Transverse colon (tissue), 4 donors: ENCODE results near the gene TRMT2A.

Source experiments
- EP300 ChIP-seq: sonication (generic); formaldehyde crosslinking; IDR thresholded peaks from one replicate; pipeline ENCODE4 v1.6.1; 2017; ENCODE audit warnings: antibody characterized with exemption, low read depth
- POLR2A ChIP-seq: fragments of 450-650 bp; IDR thresholded peaks from one replicate; pipeline ENCODE4 v1.6.1; 2016; ENCODE audit warnings: antibody characterized with exemption, mild to moderate bottlenecking, moderate library complexity
- POLR2AphosphoS5 ChIP-seq, 3 donors: sonication (generic); formaldehyde crosslinking; IDR thresholded peaks; one replicate each; pipeline ENCODE4 v1.6.1; 2016; ENCODE audit warnings: antibody characterized with exemption in 3 of 3
- TF ChIP-seq, protein P1 (sequence below), 5 experiments: fragments of 200-600 bp in 3 of 5; fragments of 450-650 bp in 2 of 5; sonication (generic) in 3 of 5; IDR thresholded peaks; 1 replicate in 2 of 5; 2 replicates in 3 of 5; pipeline ENCODE4 v1.5.1; 2016 to 2017; ENCODE audit warnings: antibody characterized with exemption in 5 of 5, inconsistent platforms in 3 of 5, mild to moderate bottlenecking in 2 of 5, moderate library complexity in 1 of 5

DNA sequence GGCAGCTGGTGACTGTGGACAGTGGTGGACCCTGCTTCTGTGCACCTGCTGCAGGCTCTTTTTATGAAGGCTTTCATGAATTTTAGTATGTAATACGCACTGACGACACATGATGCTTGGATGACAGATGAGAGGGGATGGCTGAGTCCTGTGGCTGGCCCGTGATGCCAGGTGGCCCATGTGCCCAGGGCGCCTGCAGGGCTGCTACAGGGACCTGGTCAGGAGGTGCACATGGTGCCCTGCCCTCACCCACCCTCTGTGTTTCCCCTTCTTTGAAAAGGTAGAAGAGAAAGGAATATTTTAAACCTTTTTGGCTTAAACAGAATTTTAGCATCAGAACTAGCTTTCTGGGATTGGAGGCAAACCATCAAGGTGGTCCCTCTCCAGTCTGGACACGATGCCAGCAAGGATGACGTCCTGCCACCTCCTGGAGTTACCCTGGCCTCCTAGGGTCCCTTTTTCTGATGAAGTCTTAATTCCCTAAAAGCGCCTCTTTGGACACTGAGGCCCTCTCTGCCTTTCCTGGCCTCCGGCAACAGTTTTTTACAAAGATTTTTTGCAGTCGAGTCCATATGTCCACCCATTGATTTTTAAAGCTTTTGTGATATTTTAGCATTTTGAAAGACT lies 6.6 kb downstream of the TRMT2A start:
- TF ChIP-seq, protein P1, sequence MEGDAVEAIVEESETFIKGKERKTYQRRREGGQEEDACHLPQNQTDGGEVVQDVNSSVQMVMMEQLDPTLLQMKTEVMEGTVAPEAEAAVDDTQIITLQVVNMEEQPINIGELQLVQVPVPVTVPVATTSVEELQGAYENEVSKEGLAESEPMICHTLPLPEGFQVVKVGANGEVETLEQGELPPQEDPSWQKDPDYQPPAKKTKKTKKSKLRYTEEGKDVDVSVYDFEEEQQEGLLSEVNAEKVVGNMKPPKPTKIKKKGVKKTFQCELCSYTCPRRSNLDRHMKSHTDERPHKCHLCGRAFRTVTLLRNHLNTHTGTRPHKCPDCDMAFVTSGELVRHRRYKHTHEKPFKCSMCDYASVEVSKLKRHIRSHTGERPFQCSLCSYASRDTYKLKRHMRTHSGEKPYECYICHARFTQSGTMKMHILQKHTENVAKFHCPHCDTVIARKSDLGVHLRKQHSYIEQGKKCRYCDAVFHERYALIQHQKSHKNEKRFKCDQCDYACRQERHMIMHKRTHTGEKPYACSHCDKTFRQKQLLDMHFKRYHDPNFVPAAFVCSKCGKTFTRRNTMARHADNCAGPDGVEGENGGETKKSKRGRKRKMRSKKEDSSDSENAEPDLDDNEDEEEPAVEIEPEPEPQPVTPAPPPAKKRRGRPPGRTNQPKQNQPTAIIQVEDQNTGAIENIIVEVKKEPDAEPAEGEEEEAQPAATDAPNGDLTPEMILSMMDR (IDR thresholded peaks at IDR 0.05) = no peak
- TF ChIP-seq POLR2A = no peak
- no peak for TF ChIP-seq POLR2AphosphoS5 (IDR thresholded peaks at IDR 0.05)
- TF ChIP-seq EP300 = no peak
